GM18499 (cell line): ENCODE data around the gene FARS2.

Experiments
- ATAC-seq: cut with Tn5 transposase; IDR thresholded peaks from one replicate; pipeline ENCODE4 v1.9.1; 2021; ENCODE audit warnings: moderate number of reproducible peaks; ENCODE audit not compliant: insufficient read depth, unreplicated experiment

Gene FARS2

DNA sequence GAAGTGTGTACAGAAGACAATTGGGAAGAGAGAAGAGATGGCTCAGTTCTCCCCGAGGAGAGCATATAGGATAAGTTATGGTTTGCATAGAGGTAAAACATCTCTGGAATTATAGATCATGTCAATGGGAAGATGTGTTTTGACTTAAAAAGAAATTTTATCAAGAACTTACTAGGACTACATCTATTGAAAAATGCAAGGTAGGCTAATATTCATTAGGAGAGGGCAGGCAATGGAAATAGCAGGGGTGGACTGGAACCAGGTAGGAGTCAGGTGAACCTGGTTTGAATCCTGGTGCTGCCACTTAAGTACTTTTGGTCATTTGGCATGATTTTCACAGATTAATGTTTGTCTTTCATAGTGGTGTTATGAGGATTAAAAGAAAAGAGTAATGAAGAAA is 96.2 kb downstream of the FARS2 start:
- ATAC-seq, result no peak

DNA sequence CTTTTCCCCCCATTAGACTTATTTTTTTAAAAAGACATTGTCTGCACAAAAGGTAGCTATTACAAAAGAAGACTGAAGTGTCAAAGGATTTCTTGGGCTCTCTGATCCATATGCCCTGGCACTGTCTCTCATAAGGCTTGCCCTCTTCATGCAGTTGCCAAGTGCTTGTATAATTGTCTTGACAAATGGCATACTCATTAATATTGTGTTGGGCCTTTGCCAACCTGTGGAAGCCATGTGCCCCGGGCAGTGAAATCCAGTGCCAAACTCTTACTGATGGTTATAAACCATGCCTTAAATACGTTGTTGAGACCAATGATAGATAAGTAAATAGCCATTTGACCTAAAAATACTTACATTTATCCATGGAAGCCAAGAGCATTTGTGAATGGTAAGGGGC is 98.1 kb downstream of the FARS2 start:
- ATAC-seq, result no peak

DNA sequence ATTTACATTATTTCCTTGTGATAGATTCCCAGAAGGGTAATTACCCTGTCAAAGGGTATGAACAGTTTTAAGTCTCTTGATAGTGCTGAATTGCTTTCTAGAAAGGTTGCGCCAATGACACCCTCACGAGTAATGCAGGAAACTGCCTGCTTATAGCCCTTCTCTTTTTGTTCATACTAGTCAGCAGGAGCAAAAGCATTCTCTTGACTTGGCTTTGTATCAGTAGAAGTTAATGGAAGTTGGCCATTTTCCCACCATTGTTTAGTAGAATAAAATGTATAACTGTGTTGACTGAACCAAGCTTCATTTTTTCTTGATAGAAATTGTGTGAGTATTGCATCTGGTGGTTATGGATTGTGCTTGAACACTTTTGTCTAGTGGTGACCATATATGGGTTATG is 100.1 kb downstream of the FARS2 start:
- ATAC-seq, result no peak

DNA sequence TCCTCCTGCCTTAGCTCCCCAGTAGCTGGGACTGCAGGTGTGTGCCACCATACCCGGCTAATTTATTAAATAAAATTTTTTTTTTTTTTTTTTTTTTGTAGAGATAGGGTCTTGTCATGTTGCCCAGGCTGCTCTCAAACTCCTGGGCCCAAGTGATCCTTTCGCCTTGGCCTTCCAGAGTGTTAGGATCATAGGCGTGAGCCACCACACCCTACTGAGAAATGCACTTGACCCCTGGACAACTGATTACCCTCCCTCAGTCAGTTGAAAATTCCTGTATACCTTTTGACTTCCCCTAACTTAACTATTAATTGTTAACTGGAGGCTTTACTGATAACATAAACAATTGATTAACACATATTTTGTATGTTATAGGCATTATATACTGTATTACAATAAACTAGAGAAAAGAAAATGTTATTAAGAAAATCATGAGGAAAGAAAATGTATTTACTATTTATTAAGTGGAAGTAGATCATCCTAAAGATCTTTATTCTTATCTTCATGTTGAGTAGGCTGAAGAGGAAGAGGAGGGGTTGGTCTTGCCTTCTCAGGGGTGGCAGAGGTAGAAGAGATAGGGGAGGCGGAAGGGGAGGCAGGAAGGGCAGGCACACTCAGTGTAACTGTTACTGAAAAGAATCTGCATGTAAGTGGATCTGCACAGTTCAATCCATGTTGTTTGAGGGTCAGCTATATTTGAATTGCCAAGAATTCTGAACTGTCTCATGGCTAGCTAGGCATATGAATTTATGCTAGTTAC is 104.3 kb downstream of the FARS2 start:
- no peak for ATAC-seq

- no peak for ATAC-seq
Measured at GRCh38 chr6:5366941-5367340, 105.6 kb downstream of the FARS2 start.

DNA sequence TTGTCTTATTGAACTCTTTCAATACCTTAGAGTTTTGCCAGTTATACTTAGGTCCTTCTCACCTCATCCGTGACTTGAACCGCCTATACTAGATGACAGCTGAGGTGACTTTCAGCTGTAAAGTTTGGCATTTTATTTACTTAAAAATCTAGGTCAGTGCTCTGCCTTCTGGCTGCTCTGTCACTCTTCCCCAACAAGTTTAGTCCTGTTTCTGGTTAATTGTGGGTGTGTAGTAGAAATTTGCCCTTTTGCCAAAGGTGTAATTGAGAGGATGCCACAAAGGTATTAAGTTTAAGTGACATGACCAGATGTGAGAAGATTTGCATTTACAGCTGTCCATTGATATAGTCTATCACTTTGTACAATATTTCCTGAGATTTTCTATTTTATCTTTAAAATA is 106.2 kb downstream of the FARS2 start:
- no peak for ATAC-seq

DNA sequence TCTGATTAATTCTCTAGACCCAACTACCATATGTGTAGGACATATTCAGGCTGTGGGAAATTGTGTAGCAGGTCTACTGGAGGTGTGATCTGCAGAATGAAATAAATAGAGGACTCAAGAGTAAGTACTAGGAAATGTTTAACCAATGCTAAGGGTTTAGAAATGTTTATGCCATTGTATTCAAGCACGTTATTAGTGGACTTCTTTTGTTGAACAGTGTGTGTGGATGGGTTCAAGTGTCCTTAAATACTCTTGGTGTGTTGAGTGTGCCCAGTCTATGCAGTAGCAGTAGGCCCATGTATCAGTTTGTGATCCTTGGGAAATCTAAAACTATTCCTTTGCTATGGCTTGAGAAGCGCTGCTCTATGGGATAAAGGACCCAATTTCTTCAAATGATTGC is 112.1 kb downstream of the FARS2 start:
- ATAC-seq, result no peak

GRCh38 chr6:5378331-5378730 is 117.0 kb downstream of the FARS2 start:
- ATAC-seq, result no peak

DNA sequence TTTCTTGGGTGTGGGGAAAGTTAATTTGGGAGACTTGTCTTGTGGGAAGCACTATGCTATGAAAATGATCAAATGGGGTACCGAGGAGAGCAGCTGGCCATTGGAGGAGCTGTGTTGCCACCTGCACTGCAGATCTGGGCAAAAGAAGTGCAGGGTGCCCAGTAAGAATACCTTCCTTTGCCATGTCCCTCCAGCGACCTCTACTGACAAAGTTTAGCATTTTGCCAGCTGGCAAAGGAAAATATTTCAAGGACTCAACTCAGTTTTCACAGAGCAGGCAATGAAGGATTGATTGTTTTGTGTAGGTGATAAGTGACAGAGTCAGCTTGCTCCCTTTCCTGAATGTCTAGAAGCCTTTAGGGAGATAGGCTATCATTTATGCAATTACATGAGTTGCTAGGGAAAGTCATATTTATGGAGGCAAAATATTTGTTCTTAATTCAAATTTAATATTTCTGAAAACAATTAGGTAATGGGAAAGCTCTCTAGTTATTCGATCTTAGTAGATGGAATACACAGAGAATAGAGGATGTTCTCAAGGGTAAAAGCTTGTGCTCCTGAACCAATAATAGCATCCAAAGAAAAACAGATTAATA is 118.4 kb downstream of the FARS2 start:
- no peak for ATAC-seq

DNA sequence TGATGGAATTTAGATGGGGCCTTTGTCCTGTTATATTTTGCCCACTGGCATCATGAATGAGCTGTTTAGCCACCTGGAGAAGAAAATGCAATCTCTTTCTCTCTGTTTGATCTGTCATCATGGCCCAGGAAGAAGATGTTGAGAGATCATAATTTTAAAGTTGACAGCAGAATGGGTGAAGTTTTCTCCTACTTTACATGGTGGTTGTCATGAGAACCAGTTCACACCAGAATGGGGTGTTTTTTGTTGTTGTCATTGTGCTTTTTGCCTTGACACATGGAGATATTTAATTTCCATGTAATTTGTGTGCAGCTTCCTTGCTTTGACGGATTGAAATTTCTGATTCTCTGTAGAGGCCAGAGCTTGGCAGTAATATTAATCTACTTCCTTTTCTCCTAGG is 122.5 kb downstream of the FARS2 start:
- no peak for ATAC-seq

DNA sequence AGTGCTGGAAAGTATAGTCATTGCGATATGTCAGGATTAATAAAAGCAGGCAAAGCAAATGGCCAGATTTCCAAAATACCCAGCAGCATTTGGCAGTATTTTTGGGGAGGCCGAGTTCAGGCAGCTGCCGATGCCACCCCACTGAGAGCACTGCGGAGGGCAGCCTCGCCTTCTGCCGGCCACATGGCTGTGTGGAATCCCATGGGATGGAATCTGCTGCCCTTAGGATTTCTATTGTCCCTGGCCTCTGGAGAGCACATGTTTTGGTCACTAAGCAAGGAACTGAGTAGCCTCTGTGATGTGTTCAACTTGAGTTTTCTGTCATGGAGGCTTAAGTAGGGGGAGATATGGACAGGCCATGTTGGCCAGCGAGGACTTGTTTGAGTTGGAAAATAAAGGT is 123.0 kb downstream of the FARS2 start:
- ATAC-seq, result no peak

DNA sequence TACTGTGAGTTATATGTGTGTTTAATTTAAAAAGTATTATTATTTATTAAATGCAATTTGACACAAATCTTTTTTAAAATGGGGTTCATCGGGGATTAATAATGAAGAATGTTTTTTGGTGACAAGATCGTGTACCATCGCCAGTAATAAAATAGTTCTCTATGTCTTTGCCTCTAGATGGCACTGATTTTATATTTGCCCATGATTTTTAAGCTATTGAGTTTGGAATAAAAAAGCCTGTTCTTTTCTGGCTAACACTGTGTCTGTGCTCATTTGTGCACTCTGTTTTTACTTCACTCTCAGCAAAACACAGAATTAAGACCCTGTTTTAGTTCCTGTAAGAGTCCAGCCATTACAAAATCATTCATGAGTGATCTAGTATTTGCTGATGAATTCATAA is 127.0 kb downstream of the FARS2 start:
- ATAC-seq, result no peak

GRCh38 chr6:5389086-5389745 is 127.9 kb downstream of the FARS2 start:
- ATAC-seq, result no peak

GRCh38 chr6:5390177-5390576 is 128.9 kb downstream of the FARS2 start:
- ATAC-seq, result no peak

GRCh38 chr6:5394280-5394679 is 133.0 kb downstream of the FARS2 start:
- no peak for ATAC-seq

DNA sequence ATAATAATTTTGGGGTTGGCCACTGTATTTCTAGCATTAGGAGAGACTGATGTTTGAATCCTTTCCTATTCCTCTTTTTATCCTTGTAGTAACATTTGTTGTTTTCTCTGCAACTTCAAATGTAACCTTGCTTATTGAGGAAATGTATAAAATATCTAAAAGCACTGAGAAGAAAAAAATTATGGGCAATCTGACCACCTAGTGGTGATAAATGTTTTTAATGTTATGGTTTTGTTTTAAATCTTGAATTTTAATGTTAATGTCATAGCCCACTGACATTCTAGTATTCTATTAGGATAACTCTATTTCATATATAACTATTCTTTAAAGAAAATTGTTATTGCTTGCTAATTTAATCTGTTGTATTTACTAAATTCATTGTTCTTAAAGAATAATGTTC is 134.4 kb downstream of the FARS2 start:
- ATAC-seq, result no peak

GRCh38 chr6:5398530-5398929 is 137.2 kb downstream of the FARS2 start:
- no peak for ATAC-seq

DNA sequence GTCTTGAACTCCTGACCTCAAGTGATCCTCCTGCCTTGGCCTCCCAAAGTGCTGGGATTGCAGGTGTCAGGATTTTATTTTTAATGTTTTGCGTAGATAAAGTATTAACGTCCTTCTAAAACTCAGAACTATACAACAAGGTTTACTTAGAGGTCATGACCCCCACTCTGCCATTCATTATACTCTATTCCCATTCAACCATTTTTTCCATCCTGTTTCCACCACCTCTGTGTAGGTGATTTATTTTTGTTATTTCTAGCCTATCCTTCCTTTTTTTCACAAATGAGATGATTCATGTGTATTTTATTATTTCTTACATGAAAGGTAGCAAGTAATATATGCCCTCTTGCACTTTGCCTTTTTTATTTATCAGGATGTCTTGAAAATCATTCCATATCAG is 138.1 kb downstream of the FARS2 start:
- ATAC-seq, result no peak

DNA sequence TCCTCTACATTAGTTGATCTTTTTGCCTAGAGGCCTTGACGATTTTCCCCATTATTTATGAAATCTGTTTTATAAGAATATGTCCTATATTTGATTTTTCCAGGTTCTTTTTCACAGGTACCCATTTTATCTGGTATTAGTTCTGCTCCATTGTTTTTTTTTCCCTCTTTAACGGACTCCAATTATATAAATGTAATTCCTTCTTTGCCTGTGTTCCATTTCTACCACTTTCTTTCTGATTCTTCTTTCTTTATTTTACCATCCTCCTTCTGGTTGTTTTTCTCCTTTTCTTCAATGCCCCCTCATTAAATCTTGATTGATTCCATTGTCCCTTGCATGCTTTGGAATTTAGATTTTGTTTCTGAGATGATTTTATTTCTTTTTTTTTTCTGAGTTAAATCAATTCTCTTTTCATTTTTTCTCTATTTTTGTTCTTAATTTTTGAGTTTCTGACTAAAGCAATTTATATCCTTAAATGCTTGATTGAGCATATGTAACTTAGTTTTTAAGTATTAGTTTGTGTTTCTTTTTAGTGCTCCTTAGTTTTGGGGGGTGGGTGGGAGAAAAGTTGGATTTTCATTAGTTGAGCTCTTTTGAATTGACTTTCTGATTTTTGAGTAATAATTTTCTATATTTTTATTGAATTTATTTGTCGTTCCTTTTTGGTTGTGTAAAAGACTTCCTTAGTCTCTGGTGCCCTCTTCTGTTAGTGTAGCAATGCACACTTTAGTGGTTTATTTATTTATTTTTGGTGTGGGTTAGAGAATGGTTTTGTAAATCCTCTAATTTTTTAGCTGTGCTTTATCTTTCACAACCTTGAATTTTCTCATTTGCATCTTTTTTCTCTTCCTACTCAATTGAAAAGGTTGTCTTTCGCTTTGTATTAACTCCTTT is 140.8 kb downstream of the FARS2 start:
- no peak for ATAC-seq

DNA sequence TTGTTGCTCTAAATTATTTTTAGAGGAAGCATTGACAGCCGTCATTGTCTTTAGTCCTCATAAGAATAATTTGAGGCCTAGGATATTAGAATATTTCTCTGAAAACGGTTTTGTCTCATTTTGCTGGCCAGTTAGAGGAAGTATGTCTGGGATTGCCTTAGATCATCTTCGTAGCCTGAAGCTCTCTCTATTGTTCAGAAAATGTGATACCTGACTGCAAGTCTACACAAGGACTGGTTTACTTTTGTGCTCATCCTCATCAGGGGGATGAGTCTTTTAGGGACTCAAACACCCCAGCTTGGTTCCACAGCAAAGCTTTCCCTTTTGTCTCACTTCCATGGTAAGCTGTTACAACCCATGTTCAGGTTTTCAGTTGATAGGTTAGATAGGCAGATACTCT is 141.8 kb downstream of the FARS2 start:
- no peak for ATAC-seq

DNA sequence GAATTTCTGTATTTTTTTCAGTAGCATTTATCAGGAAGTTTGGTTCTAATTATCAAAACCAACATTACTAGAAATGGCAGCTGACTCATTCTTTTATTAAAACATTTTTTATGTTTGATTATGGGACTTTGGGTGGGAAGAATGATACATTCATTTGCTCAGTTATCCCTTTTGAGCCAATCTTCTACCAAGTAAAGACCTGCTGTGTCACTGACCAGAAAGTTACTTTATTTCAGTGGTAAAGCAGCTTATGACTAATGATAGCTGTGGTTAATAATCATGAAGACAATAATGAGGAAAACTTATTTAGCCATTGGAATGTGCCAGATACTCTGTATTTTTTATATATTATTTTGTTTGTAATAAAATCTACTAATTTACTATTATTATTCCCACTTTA is 142.3 kb downstream of the FARS2 start:
- ATAC-seq, result no peak
